ENCODE results near the gene SLC12A2.

SLC12A2 gene

GRCh38 chr5:128174951-128175350 lies 91.4 kb downstream of the SLC12A2 start:
- DNase-seq, result no peak

DNA sequence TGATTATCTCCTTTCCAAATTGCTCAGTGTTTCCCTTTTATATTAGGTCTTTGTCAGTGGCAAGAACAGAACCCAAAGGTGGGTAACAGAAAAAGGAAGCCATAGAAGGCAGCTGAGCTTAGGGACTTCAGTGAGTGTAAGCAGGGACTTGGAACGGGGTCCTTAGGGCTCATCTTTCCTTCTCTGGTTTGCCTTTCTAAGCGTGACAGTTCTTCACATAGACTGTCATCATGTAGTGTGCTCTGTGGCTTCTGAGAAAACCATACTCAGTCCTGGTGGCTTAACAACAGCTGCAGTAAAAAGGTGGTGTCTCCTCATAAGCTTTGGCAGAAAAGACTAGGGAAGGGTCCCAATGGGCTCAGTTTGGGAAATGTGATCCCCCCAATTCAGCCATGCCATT lies 108.8 kb downstream of the SLC12A2 start:
- DNase-seq, result no peak

- DNase-seq, result no peak
Observed at GRCh38 chr5:128193665-128194390, 110.3 kb downstream of the SLC12A2 start.

GRCh38 chr5:128195316-128195715 lies 111.8 kb downstream of the SLC12A2 start:
- DNase-seq, result no peak

DNA sequence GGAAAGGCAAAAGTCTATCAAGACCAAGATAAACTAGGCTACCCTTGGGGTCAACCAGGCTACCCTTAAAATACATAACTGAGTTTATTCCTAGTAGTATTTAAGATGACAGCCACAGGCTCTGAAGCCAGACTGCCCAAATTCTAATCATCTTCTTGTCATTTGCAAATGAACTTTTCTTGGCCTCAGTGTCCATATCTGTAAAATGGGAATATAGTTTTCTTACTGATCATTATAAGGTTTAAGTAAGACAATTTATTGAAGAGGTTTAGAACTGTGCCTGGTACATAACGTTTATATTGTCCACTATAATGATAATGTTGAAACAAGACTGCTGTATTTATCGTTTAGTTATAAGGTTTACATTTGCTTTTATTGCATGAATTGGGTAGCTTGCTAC lies 112.5 kb downstream of the SLC12A2 start:
- no peak for DNase-seq

- DNase-seq, result no peak
Observed at GRCh38 chr5:128196791-128197190, 113.2 kb downstream of the SLC12A2 start.

- peak; percentile 43 for DNase-seq
Observed at GRCh38 chr5:128197896-128198522, 114.4 kb downstream of the SLC12A2 start.

DNA sequence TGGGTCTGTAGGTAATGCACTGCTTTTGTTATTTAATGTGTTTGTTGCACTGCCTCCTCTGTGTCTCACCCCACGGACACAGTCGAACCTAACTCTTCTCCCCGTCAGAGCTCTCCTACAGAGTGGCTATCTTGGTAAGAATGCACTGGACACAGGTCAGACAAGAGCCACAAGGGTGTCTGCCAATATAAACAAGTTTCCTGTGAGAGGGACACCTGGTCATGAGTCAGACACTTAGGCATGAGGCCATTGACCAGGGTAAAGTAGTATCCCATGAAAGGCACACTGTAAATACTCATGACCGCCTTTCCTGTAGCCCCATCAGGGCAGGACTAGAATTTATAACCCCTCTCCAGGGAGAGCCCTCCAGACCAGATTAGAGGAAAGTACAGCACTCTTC lies 115.5 kb downstream of the SLC12A2 start:
- DNase-seq, result no peak

GRCh38 chr5:128199611-128200010 lies 116.0 kb downstream of the SLC12A2 start:
- no peak for DNase-seq

DNA sequence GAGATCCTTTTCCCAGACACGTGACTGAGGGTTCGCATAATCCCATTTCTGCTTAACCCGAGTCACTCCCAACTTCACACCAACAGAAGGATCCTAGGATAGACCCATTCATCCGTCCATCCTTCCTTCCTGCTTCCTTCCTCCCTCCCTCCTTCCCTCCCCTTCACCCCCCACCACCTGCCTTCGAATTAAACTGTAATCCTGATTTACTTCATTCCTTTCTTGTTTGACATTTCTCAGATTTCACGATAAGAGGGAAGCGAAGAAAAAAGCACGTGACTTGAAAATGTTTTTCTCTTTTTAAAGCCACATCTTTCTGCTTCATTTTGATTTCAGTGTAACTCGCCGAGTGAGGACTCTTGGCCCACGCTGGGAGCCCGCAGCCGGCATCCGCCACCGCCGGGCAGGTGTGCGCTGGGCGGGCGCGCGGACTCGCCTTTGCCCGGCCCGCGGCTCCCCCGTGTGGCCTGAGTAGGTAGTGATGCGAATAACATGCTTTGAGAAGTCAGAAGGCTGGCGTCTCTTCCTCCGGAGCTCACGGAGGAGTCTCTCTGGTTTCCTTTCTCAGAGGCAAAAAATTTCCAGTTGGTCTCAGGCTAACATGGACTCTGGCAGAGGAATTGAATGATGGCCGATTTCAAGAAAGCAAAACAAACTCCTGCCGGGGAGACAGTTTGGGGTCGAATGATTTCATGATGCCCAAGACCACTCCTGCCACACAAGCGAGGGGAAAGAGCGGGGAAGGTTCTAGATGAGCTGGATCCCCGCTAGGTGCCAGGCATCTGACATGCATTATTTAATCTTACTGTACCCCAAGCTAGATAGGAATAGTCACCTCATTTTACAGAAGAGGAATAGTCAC lies 117.7 kb downstream of the SLC12A2 start:
- peak; percentile 80 for DNase-seq

GRCh38 chr5:128202320-128202719 lies 118.8 kb downstream of the SLC12A2 start:
- DNase-seq, result no peak

DNA sequence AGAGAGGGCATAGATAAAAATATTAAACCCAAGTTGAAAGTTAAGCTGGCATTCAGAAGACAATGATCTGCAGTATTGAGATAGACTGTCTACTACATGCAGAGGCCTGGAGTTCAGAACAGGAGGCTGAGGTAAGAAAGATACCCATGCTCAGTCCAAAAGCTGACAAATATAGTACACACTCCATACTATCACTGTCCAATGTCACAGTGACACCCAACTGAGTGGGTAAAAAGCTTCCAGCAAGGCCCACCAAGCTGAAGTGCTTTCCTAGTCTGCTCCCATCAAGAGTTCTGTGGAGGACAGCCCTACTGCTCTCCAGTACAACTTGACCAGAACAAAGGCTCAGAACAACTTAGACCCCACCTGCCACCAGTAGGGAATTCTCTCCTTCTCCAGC lies 124.9 kb downstream of the SLC12A2 start:
- DNase-seq, result no peak

GRCh38 chr5:128212191-128212806 lies 128.7 kb downstream of the SLC12A2 start:
- DNase-seq, result no peak

- peak; percentile 30 for DNase-seq
Observed at GRCh38 chr5:128213340-128213739, 129.8 kb downstream of the SLC12A2 start.

- no peak for DNase-seq
Observed at GRCh38 chr5:128213833-128214232, 130.3 kb downstream of the SLC12A2 start.

- no peak for DNase-seq
Observed at GRCh38 chr5:128216285-128216684, 132.7 kb downstream of the SLC12A2 start.

GRCh38 chr5:128216860-128217531 lies 133.4 kb downstream of the SLC12A2 start:
- DNase-seq, result no peak

- no peak for DNase-seq
Observed at GRCh38 chr5:128220841-128221240, 137.3 kb downstream of the SLC12A2 start.

GRCh38 chr5:128224336-128224735 lies 140.8 kb downstream of the SLC12A2 start:
- no peak for DNase-seq

DNA sequence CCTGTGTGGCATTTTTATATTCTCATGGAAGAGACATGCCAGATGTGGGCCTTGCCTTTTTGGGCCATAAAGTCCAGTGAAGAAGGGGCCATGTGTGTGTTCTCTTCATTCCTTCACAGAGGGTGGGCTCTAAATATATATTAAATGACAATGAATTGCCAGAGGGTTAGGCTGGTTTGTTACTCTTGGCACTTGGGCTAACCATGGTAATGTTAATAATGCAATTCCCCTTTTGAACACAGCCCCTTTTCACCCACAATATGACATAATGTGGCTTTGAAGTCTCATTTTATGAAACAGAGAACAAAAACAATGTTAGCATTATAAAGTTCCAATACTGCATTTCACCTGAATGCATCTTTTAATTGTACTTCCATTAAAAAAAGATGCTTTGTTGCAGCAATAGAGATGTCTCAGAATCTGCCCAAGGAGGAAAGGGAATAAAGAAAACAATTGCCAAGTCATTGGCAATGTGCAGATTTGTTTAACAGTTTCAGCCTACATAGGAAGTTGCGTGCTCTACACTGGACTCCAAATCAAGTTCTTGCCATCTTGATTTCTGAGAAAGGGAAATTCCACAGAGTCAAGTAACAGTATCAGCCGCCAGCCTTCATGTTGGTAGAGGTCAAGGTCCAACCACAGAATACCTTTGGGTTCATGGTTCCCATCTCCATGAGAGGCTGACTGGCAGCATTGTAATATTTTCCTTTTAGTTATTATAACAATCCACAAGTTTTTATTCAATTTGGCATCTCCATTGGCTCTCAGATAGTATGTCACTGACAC lies 141.9 kb downstream of the SLC12A2 start:
- no peak for DNase-seq

DNA sequence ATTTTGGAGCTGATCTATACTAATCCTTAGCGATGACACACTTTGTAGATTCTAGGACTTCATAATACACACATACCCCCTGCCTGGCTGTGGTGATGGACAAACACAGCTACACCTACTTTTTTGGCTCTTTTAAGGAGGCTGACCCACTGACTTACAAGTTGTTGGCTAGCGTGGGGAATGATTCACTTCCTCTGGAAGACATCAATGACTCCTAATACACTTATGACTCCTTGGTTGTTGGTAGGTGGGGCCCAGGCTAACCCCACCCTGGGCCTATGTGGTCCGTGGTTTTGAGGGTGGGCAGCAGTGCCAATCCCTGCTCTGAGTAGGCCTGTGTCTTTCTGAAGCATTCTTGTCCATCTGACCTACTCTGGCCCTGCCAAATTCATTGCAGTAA lies 144.4 kb downstream of the SLC12A2 start:
- DNase-seq, result no peak

DNA sequence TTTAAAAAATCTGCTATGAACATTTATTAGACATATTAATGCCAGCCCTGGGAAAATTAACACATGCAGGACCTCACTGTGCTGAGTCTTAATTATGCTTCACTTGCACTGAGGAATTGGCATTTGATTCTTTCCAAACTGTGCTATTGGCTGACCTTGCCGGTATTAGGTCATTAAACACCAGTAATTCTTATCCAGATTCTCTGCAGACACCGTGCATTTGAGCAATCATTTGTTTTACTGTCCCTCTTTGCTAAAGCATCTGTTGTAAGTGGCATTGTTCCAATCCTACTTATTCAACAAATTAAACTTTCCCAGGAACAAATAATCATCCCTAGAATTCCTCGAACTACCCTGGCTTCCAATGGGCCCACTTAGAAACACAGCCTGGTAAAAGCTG lies 145.0 kb downstream of the SLC12A2 start:
- no peak for DNase-seq
